Measurements from ENCODE around the gene COL5A2.

GRCh38 chr2:189210250-189211087 is 30.9 kb upstream of the COL5A2 start:
- no peak for TF ChIP-seq CTCF (conservative IDR thresholded peaks at IDR 0.05)
- TF ChIP-seq ZFX (IDR thresholded peaks at IDR 0.05) = no peak
